ENCODE results near the gene TMOD2. TPM values are rescaled to one million over a fixed set of nuclear protein-coding genes. Genes with fewer than 3 reads are reported as not detected.
"Not testable (repeated sequence)": the region's sequence is repeated elsewhere in the genome, so short reads cannot be mapped to it uniquely, and the experiment has no call there.

The TMOD2 gene
- total RNA-seq, 2 donors from 2014 or later, result 2.8 to 3.6 TPM

GRCh38 chr15:51783967-51784366 lies 32.6 kb downstream of the TMOD2 start:
- ATAC-seq (no peak), DNase-seq (ENCODE audit: low spot score in 2 of 2) (no peak)
- peaks cover 5 to 13% of the 10 kb centered on the region in 2 donors for H3K36me3 Mint-ChIP-seq
- no peak overlapping the region for H3K27ac Mint-ChIP-seq
- no peaks in the 10 kb centered on the region for H3K9me3 Mint-ChIP-seq

- not testable (repeated sequence) for ATAC-seq; H3K36me3 Mint-ChIP-seq; DNase-seq (ENCODE audit: low spot score in 2 of 2); H3K9me3 Mint-ChIP-seq; H3K27ac Mint-ChIP-seq
Measured at GRCh38 chr15:51787130-51787529, 35.7 kb downstream of the TMOD2 start.

GRCh38 chr15:51792474-51792873 lies 41.1 kb downstream of the TMOD2 start:
- DNase-seq (ENCODE audit: low spot score in 2 of 2); ATAC-seq; H3K27ac Mint-ChIP-seq; H3K9me3 Mint-ChIP-seq; H3K36me3 Mint-ChIP-seq: not testable (repeated sequence)

- DNase-seq (ENCODE audit: low spot score in 2 of 2), result no peak
- peaks cover 0 to under 1% of the 10 kb centered on the region in 2 donors for H3K36me3 Mint-ChIP-seq
- H3K9me3 Mint-ChIP-seq, result peaks cover 0 to 5% of the 10 kb centered on the region in 2 donors
- no peak overlapping the region for H3K27ac Mint-ChIP-seq
- ATAC-seq, result no peak
Measured at GRCh38 chr15:51793521-51794305, 42.3 kb downstream of the TMOD2 start.

- Mint-ChIP-seq H3K9me3 (no peaks in the 10 kb centered on the region), H3K27ac (no peak overlapping the region), H3K36me3 (peaks cover 0 to 4% of the 10 kb centered on the region in 2 donors)
- DNase-seq (ENCODE audit: low spot score in 2 of 2) (no peak), ATAC-seq (no peak)
Measured at GRCh38 chr15:51796847-51797401, 45.5 kb downstream of the TMOD2 start.

- Mint-ChIP-seq H3K27ac (no peak overlapping the region), H3K36me3 (peaks cover 0 to 4% of the 10 kb centered on the region in 2 donors), H3K9me3 (no peaks in the 10 kb centered on the region)
- ATAC-seq, result peak in 1 of 2 donors; percentile 63
- DNase-seq (ENCODE audit: low spot score in 2 of 2), result no peak
Measured at GRCh38 chr15:51798281-51798680, 46.9 kb downstream of the TMOD2 start.

- ATAC-seq, result no peak
- Mint-ChIP-seq H3K27ac (peak overlapping the region in 1 of 2 donors; percentile 55), H3K36me3 (peaks cover 0 to 4% of the 10 kb centered on the region in 2 donors), H3K9me3 (no peaks in the 10 kb centered on the region)
- DNase-seq (ENCODE audit: low spot score in 2 of 2), result no peak
Measured at GRCh38 chr15:51799282-51800252, 48.2 kb downstream of the TMOD2 start.

- no peak for DNase-seq (ENCODE audit: low spot score in 2 of 2)
- ATAC-seq, result no peak
- Mint-ChIP-seq H3K9me3 (no peaks in the 10 kb centered on the region), H3K27ac (no peak overlapping the region), H3K36me3 (peaks cover 0 to 7% of the 10 kb centered on the region in 2 donors)
Measured at GRCh38 chr15:51801391-51801835, 50.0 kb downstream of the TMOD2 start.

- ATAC-seq, result no peak
Measured at GRCh38 chr15:51802593-51802992, 51.2 kb downstream of the TMOD2 start.

GRCh38 chr15:51803965-51804364 lies 52.6 kb downstream of the TMOD2 start:
- H3K9me3 Mint-ChIP-seq, result no peaks in the 10 kb centered on the region
- DNase-seq (ENCODE audit: low spot score in 2 of 2) (no peak), ATAC-seq (no peak)
- H3K27ac Mint-ChIP-seq, result no peak overlapping the region
- peaks cover 0 to 13% of the 10 kb centered on the region in 2 donors for H3K36me3 Mint-ChIP-seq

More at GRCh38 chr15:51802593-51802992, 51.2 kb downstream of the TMOD2 start:
- no peak overlapping the region for H3K27ac Mint-ChIP-seq
- H3K36me3 Mint-ChIP-seq, result peaks cover 0 to 15% of the 10 kb centered on the region in 2 donors
- no peak for DNase-seq (ENCODE audit: low spot score in 2 of 2)
- no peaks in the 10 kb centered on the region for H3K9me3 Mint-ChIP-seq

GRCh38 chr15:51806123-51806522 lies 54.7 kb downstream of the TMOD2 start:
- Mint-ChIP-seq H3K27ac (no peak overlapping the region), H3K9me3 (no peaks in the 10 kb centered on the region), H3K36me3 (peaks cover 0 to 12% of the 10 kb centered on the region in 2 donors)
- ATAC-seq (no peak), DNase-seq (ENCODE audit: low spot score in 2 of 2) (no peak)

- H3K27ac Mint-ChIP-seq, result no peak overlapping the region
- ATAC-seq, result no peak
- H3K9me3 Mint-ChIP-seq, result no peaks in the 10 kb centered on the region
- peaks cover 0 to 16% of the 10 kb centered on the region in 2 donors for H3K36me3 Mint-ChIP-seq
- DNase-seq (ENCODE audit: low spot score in 2 of 2), result no peak
Measured at GRCh38 chr15:51809457-51809856, 58.1 kb downstream of the TMOD2 start.

- no peak for ATAC-seq
- no peak for DNase-seq (ENCODE audit: low spot score in 2 of 2)
- Mint-ChIP-seq H3K27ac (no peak overlapping the region), H3K9me3 (no peaks in the 10 kb centered on the region), H3K36me3 (peaks cover 0 to 4% of the 10 kb centered on the region in 2 donors)
Measured at GRCh38 chr15:51812598-51812997, 61.2 kb downstream of the TMOD2 start.

GRCh38 chr15:51814606-51815005 lies 63.2 kb downstream of the TMOD2 start:
- ATAC-seq (no peak), DNase-seq (ENCODE audit: low spot score in 2 of 2) (no peak)
- no peak overlapping the region for H3K27ac Mint-ChIP-seq
- peaks cover 0 to 5% of the 10 kb centered on the region in 2 donors for H3K36me3 Mint-ChIP-seq
- peaks cover 3 to 4% of the 10 kb centered on the region in 2 donors for H3K9me3 Mint-ChIP-seq

GRCh38 chr15:51816611-51817010 lies 65.2 kb downstream of the TMOD2 start:
- DNase-seq (ENCODE audit: low spot score in 2 of 2) (no peak), ATAC-seq (no peak)
- Mint-ChIP-seq H3K9me3 (peaks cover 18 to 20% of the 10 kb centered on the region in 2 donors), H3K36me3 (peaks cover 16 to 25% of the 10 kb centered on the region in 2 donors), H3K27ac (no peak overlapping the region)

- no peak for ATAC-seq
- no peak overlapping the region for H3K27ac Mint-ChIP-seq
- no peak for DNase-seq (ENCODE audit: low spot score in 2 of 2)
- peaks cover 19 to 20% of the 10 kb centered on the region in 2 donors for H3K9me3 Mint-ChIP-seq
- H3K36me3 Mint-ChIP-seq, result peaks cover 16 to 25% of the 10 kb centered on the region in 2 donors
Measured at GRCh38 chr15:51818150-51818549, 66.8 kb downstream of the TMOD2 start.

- H3K36me3 Mint-ChIP-seq, result peaks cover 15 to 18% of the 10 kb centered on the region in 2 donors
- ATAC-seq (no peak), DNase-seq (ENCODE audit: low spot score in 2 of 2) (no peak)
- peaks cover 6 to 9% of the 10 kb centered on the region in 2 donors for H3K9me3 Mint-ChIP-seq
- no peak overlapping the region for H3K27ac Mint-ChIP-seq
Measured at GRCh38 chr15:51825698-51826097, 74.3 kb downstream of the TMOD2 start.

Data from activated naive CD4-positive, alpha-beta T cell treated with anti-CD3 and anti-CD28 coated beads, Interleukin-2, amount 50 U/mL, for 72 hours (primary cell).